ENCODE results near the gene DOK3. TPM values are rescaled to one million over a fixed set of nuclear protein-coding genes. Genes with fewer than 3 reads are reported as not detected.

The DOK3 gene
- polyA plus RNA-seq, 10 donors = 4.1 to 9.4 (median 5.6) TPM

- DNase-seq = peak; percentile 88 to 96 (median 92)
Measured at GRCh38 chr5:177454397-177455035, 55.1 kb downstream of the DOK3 start.

GRCh38 chr5:177453852-177454396 lies 55.7 kb downstream of the DOK3 start:
- peak in 1 of 3 donors; percentile 83 for DNase-seq

GRCh38 chr5:177452688-177453638 lies 56.7 kb downstream of the DOK3 start:
- no peak for DNase-seq

Other genes starting within 250 kb of the DOK3 start
- 10 to 100 TPM; 17.9 to 27.1 (median 21.1) TPM for gene RAB24, start 206.1 kb downstream of the DOK3 start, polyA plus RNA-seq (ENCODE audit: insufficient read length in 10 of 10)
- 100 to 1,000 TPM in 1 of 10 donors, 10 to 100 TPM in 9; 67.0 to 103 (median 74.0) TPM for gene PRELID1, start 206.0 kb downstream of the DOK3 start, polyA plus RNA-seq (ENCODE audit: insufficient read length in 10 of 10)
- gene MXD3, start 197.9 kb downstream of the DOK3 start, polyA plus RNA-seq (ENCODE audit: insufficient read length in 10 of 10) = 10 to 100 TPM; 12.0 to 26.9 (median 16.3) TPM
- gene LMAN2, start 158.2 kb downstream of the DOK3 start, polyA plus RNA-seq (ENCODE audit: insufficient read length in 10 of 10) = 10 to 100 TPM; 53.9 to 87.5 (median 67.8) TPM
- 10 to 100 TPM in 8 of 10 donors, 1 to 10 TPM in 2; 7.1 to 21.2 (median 12.9) TPM for gene RGS14, start 151.9 kb downstream of the DOK3 start, polyA plus RNA-seq (ENCODE audit: insufficient read length in 10 of 10)
- under 1 TPM in 3 of 10 donors, not detected in 7; 0.08 to 0.20 (median 0.14) TPM for gene SLC34A1, start 125.4 kb downstream of the DOK3 start, polyA plus RNA-seq (ENCODE audit: insufficient read length in 10 of 10)
- not detected for gene PFN3, start 109.2 kb downstream of the DOK3 start, polyA plus RNA-seq (ENCODE audit: insufficient read length in 10 of 10)
- 1 to 10 TPM in 1 of 10 donors, under 1 TPM in 8, not detected in 1; 0.17 to 1.1 (median 0.39) TPM for gene F12, start 100.3 kb downstream of the DOK3 start, polyA plus RNA-seq (ENCODE audit: insufficient read length in 10 of 10)
- 10 to 100 TPM; 12.1 to 23.3 (median 17.2) TPM for gene GRK6, start 83.2 kb downstream of the DOK3 start, polyA plus RNA-seq (ENCODE audit: insufficient read length in 10 of 10)
- 1 to 10 TPM in 3 of 10 donors, under 1 TPM in 7; 0.43 to 1.4 (median 0.78) TPM for gene PRR7, start 63.0 kb downstream of the DOK3 start, polyA plus RNA-seq (ENCODE audit: insufficient read length in 10 of 10)
- gene DBN1, start 36.2 kb downstream of the DOK3 start, polyA plus RNA-seq (ENCODE audit: insufficient read length in 10 of 10) = 100 to 1,000 TPM; 157 to 266 (median 221) TPM
- gene PDLIM7, start 12.2 kb downstream of the DOK3 start, polyA plus RNA-seq (ENCODE audit: insufficient read length in 10 of 10) = 100 to 1,000 TPM; 167 to 339 (median 246) TPM
- 10 to 100 TPM; 41.3 to 65.3 (median 47.6) TPM for gene DDX41, start 7.1 kb upstream of the DOK3 start, polyA plus RNA-seq (ENCODE audit: insufficient read length in 10 of 10)
- gene FAM193B, start 44.7 kb upstream of the DOK3 start, polyA plus RNA-seq (ENCODE audit: insufficient read length in 10 of 10) = 10 to 100 TPM; 35.6 to 76.9 (median 45.2) TPM
- gene TMED9, start 82.4 kb upstream of the DOK3 start, polyA plus RNA-seq (ENCODE audit: insufficient read length in 10 of 10) = 100 to 1,000 TPM; 104 to 148 (median 114) TPM
- 10 to 100 TPM; 14.6 to 22.1 (median 18.4) TPM for gene B4GALT7, start 90.3 kb upstream of the DOK3 start, polyA plus RNA-seq (ENCODE audit: insufficient read length in 10 of 10)